ENCODE measurements around the gene ZCCHC8.

Gene ZCCHC8

DNA sequence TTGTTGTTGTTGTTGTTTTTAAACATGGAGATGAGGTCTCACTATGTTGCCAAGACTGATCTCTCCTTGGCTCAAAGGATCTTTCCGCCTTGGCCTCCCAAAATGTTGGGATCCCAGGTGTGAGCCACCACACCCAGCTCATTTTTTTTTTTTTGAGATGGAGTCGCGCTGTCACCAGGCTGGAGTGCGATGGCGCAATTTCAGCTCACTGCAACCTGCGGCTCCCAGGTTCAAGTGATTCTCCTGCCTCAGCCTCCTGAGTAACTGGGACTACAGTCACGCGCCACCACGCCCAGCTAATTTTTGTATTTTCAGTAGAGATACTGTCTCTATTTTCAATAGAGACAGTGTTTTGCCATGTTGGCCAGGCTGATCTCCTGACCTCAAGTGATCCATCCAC lies 73.3 kb downstream of the ZCCHC8 start:
- no peak for DNase-seq (ENCODE audit: low read depth in 2 of 2)

GRCh38 chr12:122423258-122424165 lies 77.2 kb downstream of the ZCCHC8 start:
- DNase-seq (ENCODE audit: low read depth in 2 of 2): no peak

DNA sequence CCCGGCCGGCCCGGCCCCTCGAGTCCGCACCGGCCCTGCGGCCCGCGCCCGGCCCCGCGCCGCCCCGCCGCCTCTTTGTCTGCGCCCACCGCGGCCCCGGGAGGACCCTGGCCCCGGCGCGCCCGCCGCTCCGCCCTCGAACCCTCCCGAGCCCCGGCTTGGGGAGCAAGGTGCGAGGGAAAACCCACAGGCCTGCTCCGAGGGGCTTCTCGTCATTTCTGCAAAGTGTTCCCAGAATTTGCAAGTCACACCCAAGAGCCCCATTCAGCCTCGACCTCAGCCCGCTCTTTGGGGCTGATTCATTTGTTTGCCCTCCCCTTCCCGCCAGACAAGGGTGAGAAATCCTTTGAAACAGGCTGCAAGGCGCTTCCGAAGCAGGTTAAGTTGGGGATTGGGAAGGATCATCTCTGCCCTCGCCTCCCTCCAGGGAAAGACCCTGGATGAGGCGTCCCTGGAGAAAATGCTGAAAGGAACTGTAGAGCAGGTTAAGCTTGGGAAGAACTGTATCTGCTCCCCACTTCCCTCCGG lies 77.9 kb downstream of the ZCCHC8 start:
- DNase-seq (ENCODE audit: low read depth in 2 of 2): no peak

- no peak for DNase-seq (ENCODE audit: low read depth in 2 of 2)
Measured at GRCh38 chr12:122421821-122422729, 78.7 kb downstream of the ZCCHC8 start, which contains the start of gene CLIP1. TSS of gene CLIP1 (minus strand) at chr12:122422669. CDS start at chr12:122380452, 42,217 bp downstream.

Measured in fibroblast of skin of left biceps (primary cell).